H54 (cell line): ENCODE results near the gene COBL.

Experiments used
- DNase-seq: peaks from one replicate; pipeline ENCODE4 v3.0.0; 2011; ENCODE audit warnings: low spot score, mixed read lengths; ENCODE audit not compliant: insufficient read length
- FAIRE-seq: peaks from 3 replicates; lab custom pipeline; 2011; peaks lifted over from hg19 to GRCh38; lab: Jason Lieb, UNC
- POLR2A ChIP-seq: IDR thresholded peaks from 2 replicates; pipeline ENCODE4 v1.6.1; 2011; ENCODE audit warnings: low read depth, mild to moderate bottlenecking, low read length

COBL gene

DNA sequence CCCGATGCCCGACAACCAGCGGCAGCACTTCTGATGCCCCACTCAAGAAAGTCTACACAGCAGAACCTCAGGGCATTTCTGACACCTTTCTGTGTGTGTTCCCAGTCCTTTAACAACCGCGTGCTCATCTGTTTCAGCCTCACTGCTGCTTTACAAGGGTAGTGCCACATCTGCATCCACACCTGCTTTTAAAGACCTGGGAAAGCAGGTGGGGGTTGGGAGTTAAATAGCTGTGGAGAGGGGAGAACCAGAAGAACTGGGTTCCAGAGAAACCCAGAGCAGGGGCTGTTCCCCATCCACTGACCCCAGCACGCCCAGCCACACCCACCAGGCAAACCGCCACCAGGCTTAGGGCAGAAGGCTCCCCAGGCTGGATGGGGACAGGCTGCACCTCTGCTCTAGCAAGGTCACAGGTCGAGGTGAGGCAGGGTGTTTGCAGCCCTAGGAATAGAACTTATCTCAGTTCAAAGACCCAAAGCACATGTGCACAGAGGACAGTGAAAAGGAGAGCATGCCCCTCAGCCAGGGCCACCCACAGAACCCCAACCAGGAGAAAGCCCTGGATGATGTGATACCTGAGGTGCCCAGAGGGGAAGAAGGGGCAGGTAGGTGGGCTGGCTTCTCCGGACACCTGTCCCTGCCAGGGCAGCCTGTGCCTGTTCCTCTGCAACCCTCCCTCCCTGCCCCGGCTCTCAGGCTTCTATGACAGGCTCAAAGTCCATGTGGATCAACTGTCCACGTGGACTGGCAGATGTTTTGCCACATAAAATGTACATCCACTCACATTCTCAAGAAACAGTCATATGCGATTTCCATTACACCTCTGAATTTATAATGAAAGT lies 51.3 kb downstream of the COBL start:
- no peak for FAIRE-seq

DNA sequence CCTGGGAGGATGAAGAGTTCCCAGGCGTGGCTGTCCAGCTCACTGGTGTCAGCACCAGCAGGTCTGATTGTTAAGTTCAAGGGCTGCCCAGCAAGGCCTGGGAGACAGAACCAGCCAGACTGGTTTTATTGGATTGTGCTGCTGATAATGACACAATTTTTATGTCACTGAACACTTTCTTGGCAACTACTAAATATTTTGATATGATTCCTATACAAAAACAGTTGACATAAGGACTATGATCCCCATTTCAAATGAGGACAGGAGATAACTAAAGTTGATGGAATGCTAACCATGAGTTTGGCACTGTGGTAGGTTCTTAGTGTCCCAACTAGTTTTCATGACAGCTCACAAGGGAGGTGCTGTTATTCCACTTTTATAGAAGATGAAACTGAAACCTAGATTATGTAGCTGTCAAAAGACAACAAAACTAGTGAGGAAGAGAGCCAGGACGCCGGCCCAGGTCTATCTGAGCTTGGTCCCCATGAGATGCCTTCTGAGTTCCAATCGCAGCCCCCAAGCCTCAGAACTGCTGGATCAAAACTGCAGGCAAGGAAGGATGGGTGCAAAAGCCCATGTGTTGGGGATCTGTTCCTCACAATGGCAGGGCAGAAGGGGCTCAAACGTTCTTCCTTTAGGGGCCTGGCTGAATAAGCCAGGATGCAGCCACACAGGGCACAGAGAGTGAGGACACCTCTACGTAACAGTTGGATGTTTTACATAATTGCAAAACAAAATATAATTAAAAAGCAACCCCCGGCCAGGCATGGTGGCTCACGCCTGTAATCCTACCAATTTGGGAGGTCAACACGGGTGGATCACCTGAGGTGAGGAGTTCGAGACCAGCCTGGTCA lies 52.8 kb downstream of the COBL start:
- TF ChIP-seq POLR2A: no peak
- FAIRE-seq (no peak), DNase-seq (no peak)

More for the DNA sequence above, 51.3 kb downstream of the COBL start:
- DNase-seq: no peak
- no peak for TF ChIP-seq POLR2A

DNA sequence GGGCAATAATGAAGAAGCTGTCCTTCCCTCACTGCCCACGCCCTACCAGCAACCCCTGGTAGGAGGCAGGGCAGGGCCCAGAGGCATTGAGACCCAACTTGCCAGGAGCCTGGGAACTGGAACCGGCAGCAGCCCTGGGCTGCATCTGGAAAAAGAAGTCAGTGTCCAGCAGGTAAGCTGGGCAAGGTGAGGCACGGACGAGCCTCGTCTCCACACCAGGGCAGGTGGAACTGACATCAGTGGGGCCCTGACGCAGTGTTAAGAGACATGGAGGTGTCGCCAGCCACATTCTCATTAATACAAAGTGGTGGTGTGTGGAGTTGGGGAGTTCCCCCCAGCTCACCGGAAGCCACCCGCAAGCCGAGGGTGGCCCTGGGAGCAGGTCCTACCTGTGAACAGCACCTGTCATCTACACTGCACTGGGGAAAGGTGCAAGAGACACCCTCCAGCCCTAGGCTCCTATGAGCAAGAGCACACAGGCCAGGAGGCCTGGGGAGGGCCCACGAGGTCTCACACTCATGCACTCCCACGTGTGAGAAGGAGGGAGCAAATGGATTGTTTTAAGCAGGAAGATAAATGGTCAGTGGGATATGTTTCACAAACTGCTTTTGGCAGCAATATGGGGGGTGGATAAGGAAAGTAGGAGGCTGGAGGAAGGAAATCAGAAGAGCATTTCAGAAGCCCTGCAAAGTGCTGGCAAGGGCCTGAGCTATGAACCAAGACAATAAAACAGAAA lies 53.6 kb downstream of the COBL start:
- FAIRE-seq: no peak
- no peak for DNase-seq
- no peak for TF ChIP-seq POLR2A

DNA sequence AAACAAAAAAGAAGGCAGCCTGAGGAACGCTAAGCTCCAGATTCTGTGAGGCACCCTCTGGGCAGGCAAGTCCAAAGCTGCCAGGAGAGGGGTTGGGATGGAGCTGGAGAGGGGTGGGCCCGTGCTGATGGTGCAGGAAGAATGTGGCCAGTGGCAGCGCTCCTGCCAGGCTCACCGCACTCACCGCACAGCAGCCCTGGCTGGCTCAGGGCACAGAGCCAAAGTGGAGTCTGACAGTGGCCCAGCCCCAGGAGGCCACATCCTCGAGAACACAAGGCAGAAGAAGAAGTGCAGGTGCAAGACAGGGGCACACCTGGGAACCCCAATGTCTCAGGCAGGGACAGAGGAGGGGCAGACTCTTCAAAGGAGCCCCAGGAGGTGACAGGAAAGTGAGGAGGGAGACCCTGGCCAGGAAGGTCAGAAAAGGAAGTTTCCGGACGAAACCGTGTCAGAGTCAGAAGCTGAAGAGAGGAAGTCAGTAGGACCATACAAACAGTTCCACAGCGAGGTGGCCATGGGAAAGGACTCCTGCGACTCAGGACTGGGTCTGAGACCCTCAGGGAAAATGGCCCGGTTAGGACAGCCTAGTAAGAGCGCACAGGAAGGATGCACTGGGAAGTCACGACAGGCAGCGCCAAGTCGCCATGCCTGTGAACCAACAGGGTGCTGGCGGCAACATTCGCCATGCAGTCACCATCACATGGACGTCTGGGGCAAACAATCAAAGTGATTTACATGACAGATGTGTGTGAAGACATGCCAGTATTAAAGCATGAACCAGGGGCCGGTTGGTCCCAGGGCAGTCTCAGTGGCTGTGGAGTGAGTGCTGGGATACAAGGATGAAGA lies 54.4 kb downstream of the COBL start:
- no peak for FAIRE-seq

DNA sequence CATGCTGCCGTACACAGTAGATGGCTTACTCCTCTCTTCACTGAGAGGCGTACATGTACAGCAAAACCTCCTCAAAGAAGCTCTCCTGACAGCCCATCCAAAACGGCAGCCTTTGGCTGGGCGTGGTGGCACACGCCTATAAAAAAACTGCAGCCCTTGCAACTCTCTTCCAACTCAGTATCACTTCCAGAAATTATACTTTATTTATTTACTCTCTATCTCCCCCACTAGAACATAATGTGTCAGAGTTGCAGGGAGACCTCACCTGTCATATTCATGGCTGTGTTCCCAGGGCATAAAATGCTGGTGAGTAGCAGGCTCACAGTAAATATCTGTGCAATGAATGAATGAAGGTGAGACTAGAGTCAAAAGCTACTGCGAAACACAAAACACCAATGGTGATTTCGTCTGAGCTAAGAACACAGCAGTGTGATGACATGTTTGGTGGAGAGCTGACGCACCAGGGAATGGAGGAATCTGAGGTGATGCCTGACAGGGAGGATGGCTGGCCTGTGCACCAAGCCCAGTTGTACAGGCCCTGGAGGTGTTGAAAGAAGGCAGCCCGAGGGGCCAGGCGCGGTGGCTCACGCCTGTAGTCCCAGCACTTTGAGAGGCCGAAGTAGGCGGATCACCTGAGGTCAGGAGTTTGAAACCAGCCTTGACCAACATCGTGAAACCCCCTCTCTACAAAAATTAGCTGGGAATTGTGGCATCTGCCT lies 55.3 kb downstream of the COBL start:
- DNase-seq (no peak), FAIRE-seq (no peak)
- no peak for TF ChIP-seq POLR2A

More for the DNA sequence above, 54.4 kb downstream of the COBL start:
- DNase-seq: no peak
- TF ChIP-seq POLR2A: no peak

DNA sequence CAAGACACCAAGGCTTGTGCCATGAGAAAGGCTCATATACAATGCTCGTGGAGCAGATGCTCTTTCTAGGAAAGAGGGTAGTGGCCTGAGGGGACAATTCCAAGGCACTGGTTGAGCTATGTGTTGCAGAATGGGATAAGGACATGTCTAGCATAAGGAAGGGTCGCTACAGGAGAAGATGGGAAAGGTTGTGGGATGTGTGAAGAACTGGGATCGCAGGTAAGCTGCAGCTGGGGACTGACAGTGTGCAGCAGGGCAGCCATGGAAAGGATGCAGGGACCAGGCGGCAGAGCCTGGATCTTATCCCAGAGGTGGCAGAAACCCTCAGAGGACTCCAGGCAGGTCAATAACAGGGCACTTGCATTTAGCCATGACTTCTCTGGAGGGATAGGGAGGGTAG lies 56.1 kb downstream of the COBL start:
- DNase-seq (no peak), FAIRE-seq (no peak)
- TF ChIP-seq POLR2A: no peak

DNA sequence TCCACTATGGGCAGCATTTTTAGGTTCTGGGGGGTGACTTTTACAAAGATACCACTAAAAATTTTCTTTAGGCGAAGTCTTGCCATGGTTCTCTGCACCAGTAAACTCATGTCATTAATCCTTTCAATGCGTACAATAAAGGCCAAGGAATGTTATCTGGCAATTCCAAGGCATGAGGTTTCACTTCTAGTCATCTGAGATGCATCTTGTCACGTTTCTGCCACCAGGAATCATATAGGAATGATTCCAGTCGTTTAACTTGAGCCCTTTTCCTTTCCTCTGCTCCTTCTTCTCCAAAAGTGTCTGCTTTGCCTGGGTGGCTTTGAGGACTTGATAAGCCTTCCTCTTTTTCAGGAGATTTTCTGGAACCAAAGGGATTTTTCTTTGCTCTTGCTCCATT lies 56.8 kb downstream of the COBL start:
- no peak for TF ChIP-seq POLR2A
- no peak for FAIRE-seq
- no peak for DNase-seq

DNA sequence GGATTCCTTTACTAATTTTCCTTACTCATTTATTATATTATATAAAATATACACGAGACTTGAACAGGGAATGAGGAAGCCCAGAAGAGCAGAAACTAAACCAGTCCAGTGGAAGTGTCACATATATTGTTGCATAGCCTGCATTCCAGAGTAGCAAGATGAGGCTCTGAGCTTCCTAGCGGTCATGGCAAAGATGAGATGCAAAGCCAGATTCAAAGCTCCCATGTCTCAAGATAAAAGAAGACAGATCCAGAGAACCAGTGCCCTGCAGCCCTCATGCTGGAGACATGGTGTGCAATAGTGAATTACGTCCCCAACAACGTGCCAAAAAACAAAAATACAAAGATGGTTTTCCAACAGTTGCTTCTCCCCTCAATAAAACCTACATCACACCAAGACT lies 59.7 kb downstream of the COBL start:
- FAIRE-seq (no peak), DNase-seq (no peak)
- TF ChIP-seq POLR2A: no peak

DNA sequence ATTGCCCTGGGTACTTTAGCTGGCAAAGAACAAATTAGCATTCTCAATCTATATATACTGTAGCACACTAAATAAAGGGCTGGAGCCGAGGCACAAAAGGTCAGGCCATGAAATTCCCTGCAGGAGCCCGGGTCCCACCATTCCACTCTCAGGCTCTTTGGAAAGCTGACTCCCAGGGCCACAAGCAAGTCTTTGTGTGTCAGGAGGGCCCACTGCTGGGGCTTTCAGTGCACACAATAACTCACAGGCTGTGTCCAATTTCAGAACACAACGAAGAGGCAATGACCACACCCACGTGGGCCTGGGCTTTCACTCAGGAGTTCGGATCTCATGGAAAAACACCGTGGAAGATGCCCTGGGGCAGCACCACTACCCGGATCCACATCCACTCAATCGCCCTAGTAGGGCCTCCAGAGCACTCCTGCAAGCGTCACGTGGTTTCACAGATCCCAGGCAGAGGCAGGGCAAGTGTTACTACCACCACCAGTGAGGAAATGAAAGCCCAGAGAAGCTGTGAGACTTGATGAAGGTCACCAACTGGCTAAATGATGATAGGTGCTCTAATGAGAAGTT lies 60.3 kb downstream of the COBL start:
- FAIRE-seq: no peak
- no peak for TF ChIP-seq POLR2A
- no peak for DNase-seq

DNA sequence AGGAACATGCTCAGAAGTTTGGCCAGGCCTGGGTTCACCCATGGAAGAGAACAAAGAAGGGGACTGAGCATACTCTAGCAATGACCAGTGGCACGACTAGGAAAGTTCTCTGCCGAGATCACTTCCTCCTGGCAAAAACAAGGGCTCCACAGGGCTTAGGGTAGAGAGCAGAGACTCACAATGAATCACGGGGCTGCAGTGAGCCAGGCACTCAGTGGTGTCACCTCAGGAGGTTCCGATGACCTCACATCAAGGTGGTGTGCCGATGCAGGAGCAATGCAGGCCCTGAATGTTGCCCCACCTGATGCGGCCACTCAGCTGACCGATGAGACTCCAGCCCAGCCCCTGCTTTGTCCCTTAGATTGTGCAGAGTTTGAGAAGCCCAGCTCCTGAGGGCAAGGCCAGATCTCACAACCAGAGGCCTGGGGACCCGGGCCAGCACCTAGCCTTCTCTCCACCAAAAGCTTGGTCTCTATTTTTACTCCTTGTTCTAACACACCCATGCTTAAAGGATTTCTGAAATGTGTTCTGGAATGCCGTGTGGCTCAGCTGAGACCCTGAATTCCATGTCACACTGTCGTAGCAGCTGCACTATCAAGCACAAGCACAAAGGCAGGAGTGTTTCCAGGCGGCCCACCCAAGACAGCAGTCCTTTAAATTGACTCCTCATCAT lies 60.9 kb downstream of the COBL start:
- DNase-seq: peak; percentile 42
- no peak for FAIRE-seq
- TF ChIP-seq POLR2A: no peak

DNA sequence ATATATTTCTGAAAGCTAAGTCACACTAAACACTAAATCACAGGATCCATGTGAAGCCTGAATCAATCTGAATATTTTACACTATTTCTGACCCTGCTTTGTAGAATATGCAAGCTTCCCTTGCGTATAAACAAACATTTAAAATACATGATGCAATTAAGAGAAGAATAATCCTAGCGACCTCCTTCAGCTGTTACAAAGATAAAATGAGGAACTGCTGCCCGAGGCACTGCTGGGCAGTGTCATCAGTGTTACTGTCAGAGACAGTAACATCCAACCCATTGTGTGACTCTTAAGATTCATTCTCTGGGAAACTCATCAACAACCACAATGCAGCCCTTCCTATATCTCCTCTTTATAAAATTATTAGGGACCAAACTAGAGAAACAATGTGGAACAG lies 61.6 kb downstream of the COBL start:
- FAIRE-seq (no peak), DNase-seq (no peak)
- TF ChIP-seq POLR2A: no peak
